ENCODE data around the gene CEACAM1. TPM values are rescaled to one million over a fixed set of nuclear protein-coding genes. Genes with fewer than 3 reads are reported as not detected.

CEACAM1 gene
- total RNA-seq, 1 experiment from 2014 or later = 1.5 TPM

DNA sequence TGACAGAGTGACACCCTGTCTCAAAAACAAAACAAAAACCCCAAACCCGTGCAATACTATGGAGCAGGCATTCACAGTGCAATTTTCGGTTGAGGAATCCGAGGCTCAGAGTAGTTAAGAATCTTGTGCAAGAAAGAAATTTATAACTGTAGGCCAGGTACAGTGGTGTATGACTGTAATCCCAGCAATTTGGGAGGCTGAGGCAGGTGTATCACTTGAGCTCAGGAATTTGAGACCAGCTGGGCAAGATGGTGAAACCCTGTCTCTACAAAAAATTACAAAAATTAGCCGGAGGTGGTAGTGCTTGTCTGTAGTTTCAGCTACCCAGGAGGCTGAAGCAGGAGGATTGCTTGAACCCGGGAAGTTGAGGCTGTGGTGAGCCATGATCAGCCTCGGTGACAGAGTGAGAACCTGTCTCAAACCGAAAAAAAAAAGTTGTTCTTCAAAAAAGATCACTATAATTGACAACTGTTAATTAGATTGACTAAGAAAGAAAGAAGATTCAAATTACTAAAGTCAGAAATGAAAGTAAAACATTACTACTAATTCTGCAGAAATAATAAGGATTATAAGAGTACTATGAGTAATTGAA is 12.9 kb downstream of the CEACAM1 start:
- H2BK12ac ChIP-seq (ENCODE audit: insufficient read length, low read depth, low read length) = no peak overlapping the region

More for the DNA sequence above, 12.9 kb downstream of the CEACAM1 start:
- Histone ChIP-seq H3K23ac (ENCODE audit: insufficient read length, low read depth, low read length) (no peak overlapping the region), H2AK5ac (ENCODE audit: insufficient read length, low read length) (no peak overlapping the region), H4K20me1 (ENCODE audit: control insufficient read depth, insufficient read depth, insufficient read length) (no peaks in the 10 kb centered on the region), H3T11ph (ENCODE audit: low read length) (no peak overlapping the region), H3K9ac (ENCODE audit: extremely low read depth, insufficient read length, low read length) (no peak overlapping the region), H4K91ac (ENCODE audit: insufficient read length, low read depth, low read length) (no peak overlapping the region), H3K27ac (ENCODE audit: insufficient read length, low read depth, low read length) (no peak overlapping the region), H3K4ac (ENCODE audit: low read depth, low read length) (no peak overlapping the region), H3K14ac (ENCODE audit: insufficient read depth, low read length) (no peak overlapping the region), H3K4me2 (ENCODE audit: insufficient read depth, insufficient read length, low read length) (no peak overlapping the region), H2BK20ac (ENCODE audit: low read depth, low read length, poor library complexity, severe bottlenecking) (no peak overlapping the region), H2BK15ac (ENCODE audit: low read depth, low read length) (no peak overlapping the region), H3K23me2 (ENCODE audit: insufficient read length, low read depth, low read length, poor library complexity, severe bottlenecking) (no peaks in the 10 kb centered on the region), H3K9me3 (ENCODE audit: control insufficient read depth, low read depth, low read length) (no peaks in the 10 kb centered on the region), H3K79me2 (ENCODE audit: insufficient read depth, low read length) (no peaks in the 10 kb centered on the region), H4K8ac (replicated peaks; ENCODE audit: insufficient read length, low read depth, low read length) (no peak overlapping the region), H3K18ac (ENCODE audit: insufficient read length, low read depth, low read length) (no peak overlapping the region), H3K79me1 (ENCODE audit: insufficient read depth, low read depth, low read length, poor library complexity, severe bottlenecking) (no peaks in the 10 kb centered on the region), H2BK5ac (ENCODE audit: insufficient read length, low read length) (no peak overlapping the region), H3K4me1 (ENCODE audit: insufficient read depth, low read length) (no peaks in the 10 kb centered on the region; the same call in 1 of the 2 replicates), H4K5ac (ENCODE audit: insufficient read length, low read depth, low read length) (no peak overlapping the region), H2AFZ (ENCODE audit: low read length) (no peak overlapping the region), H2BK120ac (ENCODE audit: low read depth, low read length, poor library complexity, severe bottlenecking) (no peak overlapping the region), H3K27me3 (ENCODE audit: insufficient read depth, low read length) (no peaks in the 10 kb centered on the region), H3K56ac (ENCODE audit: insufficient read length, low read depth, low read length) (no peak overlapping the region)
- no peaks in the 10 kb centered on the region for H3K9me3 Mint-ChIP-seq
- peaks cover 0 to 4% (median 0%) of the 10 kb centered on the region in 3 experiments; a peak in 1 of 7 replicates for H3K36me3 Mint-ChIP-seq (ENCODE audit: insufficient read depth in 1 of 3, low read depth in 3 of 3)
- TF ChIP-seq, protein P1, sequence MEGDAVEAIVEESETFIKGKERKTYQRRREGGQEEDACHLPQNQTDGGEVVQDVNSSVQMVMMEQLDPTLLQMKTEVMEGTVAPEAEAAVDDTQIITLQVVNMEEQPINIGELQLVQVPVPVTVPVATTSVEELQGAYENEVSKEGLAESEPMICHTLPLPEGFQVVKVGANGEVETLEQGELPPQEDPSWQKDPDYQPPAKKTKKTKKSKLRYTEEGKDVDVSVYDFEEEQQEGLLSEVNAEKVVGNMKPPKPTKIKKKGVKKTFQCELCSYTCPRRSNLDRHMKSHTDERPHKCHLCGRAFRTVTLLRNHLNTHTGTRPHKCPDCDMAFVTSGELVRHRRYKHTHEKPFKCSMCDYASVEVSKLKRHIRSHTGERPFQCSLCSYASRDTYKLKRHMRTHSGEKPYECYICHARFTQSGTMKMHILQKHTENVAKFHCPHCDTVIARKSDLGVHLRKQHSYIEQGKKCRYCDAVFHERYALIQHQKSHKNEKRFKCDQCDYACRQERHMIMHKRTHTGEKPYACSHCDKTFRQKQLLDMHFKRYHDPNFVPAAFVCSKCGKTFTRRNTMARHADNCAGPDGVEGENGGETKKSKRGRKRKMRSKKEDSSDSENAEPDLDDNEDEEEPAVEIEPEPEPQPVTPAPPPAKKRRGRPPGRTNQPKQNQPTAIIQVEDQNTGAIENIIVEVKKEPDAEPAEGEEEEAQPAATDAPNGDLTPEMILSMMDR (conservative IDR thresholded peaks at IDR 0.05) = no peak
- peaks cover 4% of the 10 kb centered on the region for H3K27me3 Mint-ChIP-seq (ENCODE audit: low read depth)
- peaks cover 27 to 30% of the 10 kb centered on the region in 2 experiments for H3K4me1 Mint-ChIP-seq
- no peak overlapping the region for H3K27ac Mint-ChIP-seq
- WGBS (ENCODE audit: extremely low coverage, insufficient read length, low lambda C conversion rate) = no CpG with 5 or more reads among the region's 7 CpGs
- no peak overlapping the region for H3K4me3 Mint-ChIP-seq
- DNase-seq = no peak
